ENCODE data around the gene OR8G5.

OR8G5 gene

DNA sequence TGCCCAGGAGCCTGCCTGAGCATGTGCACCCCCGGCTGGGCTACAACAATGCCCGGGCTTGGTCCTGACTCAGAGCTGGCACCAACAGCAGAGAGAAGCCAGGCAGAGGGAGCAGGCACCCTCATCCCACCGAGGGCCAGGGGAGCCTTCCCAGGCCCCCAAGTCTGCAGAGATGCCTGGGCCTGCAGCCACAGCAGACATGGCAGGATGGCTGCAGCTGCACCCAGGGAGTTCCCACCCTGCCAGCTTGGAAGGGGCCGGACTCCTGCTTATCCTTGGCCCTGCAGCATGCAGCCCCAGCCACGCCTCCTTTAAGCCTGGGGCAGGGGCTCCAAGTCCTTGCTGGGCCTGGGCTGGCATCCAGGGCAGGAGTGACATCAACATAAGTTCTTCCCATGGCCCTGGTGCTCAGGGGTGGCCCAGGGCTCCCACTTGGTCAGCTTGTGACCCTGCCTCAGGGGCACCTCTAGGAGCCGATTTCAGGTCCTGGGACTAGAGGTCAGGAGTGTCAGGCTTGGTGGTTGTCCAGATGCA lies 46.3 kb upstream of the OR8G5 start:
- no peak for TF ChIP-seq ESRRG (CRISPR knock-in tag; IDR thresholded peaks at IDR 0.05)
- no peak for TF ChIP-seq ZFP3 (CRISPR knock-in tag; IDR thresholded peaks at IDR 0.05)
- no peak for TF ChIP-seq ZC3H10 (CRISPR knock-in tag; IDR thresholded peaks at IDR 0.05)
- no peak for TF ChIP-seq ISL1 (CRISPR knock-in tag; IDR thresholded peaks at IDR 0.05)
- TF ChIP-seq TCF4 (CRISPR knock-in tag; IDR thresholded peaks at IDR 0.05; ENCODE audit: borderline replicate concordance), result no peak
- no peak for TF ChIP-seq OSR1 (CRISPR knock-in tag; IDR thresholded peaks at IDR 0.05)
- no peak for TF ChIP-seq RARB (CRISPR knock-in tag; IDR thresholded peaks at IDR 0.05)
- no peak for ATAC-seq

DNA sequence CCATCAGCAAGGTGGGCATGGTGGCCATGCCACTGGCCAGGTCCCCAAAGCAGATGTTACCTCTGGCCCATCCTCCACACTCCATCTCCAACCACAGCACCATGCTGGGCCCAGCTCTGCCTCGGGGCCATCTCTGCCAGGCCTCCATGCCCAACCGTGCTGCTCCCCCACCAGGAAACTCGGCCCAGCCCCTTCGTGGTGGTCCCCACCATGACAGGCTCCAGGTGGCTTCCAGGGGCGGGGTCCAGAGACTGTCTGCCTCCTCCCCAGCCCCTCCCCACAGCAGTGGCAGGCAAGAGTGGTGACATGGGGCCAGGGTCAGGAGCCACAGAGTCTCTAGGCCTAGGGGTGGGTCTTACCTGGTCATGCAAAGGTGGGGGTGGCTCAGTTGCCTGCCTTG lies 45.8 kb upstream of the OR8G5 start:
- ATAC-seq, result no peak
- TF ChIP-seq, protein P1, sequence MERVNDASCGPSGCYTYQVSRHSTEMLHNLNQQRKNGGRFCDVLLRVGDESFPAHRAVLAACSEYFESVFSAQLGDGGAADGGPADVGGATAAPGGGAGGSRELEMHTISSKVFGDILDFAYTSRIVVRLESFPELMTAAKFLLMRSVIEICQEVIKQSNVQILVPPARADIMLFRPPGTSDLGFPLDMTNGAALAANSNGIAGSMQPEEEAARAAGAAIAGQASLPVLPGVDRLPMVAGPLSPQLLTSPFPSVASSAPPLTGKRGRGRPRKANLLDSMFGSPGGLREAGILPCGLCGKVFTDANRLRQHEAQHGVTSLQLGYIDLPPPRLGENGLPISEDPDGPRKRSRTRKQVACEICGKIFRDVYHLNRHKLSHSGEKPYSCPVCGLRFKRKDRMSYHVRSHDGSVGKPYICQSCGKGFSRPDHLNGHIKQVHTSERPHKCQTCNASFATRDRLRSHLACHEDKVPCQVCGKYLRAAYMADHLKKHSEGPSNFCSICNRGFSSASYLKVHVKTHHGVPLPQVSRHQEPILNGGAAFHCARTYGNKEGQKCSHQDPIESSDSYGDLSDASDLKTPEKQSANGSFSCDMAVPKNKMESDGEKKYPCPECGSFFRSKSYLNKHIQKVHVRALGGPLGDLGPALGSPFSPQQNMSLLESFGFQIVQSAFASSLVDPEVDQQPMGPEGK (CRISPR knock-in tag; IDR thresholded peaks at IDR 0.05; ENCODE audit: borderline replicate concordance), result no peak
- TF ChIP-seq CSDC2 (CRISPR knock-in tag; IDR thresholded peaks at IDR 0.05) (no peak), OSR1 (CRISPR knock-in tag; IDR thresholded peaks at IDR 0.05) (no peak), ZFP30 (CRISPR knock-in tag; IDR thresholded peaks at IDR 0.05) (no peak), RARB (CRISPR knock-in tag; IDR thresholded peaks at IDR 0.05) (no peak), GLIS3 (CRISPR knock-in tag; IDR thresholded peaks at IDR 0.05) (no peak), SNAI2 (CRISPR knock-in tag; IDR thresholded peaks at IDR 0.05) (no peak)
- TF ChIP-seq, protein P2, sequence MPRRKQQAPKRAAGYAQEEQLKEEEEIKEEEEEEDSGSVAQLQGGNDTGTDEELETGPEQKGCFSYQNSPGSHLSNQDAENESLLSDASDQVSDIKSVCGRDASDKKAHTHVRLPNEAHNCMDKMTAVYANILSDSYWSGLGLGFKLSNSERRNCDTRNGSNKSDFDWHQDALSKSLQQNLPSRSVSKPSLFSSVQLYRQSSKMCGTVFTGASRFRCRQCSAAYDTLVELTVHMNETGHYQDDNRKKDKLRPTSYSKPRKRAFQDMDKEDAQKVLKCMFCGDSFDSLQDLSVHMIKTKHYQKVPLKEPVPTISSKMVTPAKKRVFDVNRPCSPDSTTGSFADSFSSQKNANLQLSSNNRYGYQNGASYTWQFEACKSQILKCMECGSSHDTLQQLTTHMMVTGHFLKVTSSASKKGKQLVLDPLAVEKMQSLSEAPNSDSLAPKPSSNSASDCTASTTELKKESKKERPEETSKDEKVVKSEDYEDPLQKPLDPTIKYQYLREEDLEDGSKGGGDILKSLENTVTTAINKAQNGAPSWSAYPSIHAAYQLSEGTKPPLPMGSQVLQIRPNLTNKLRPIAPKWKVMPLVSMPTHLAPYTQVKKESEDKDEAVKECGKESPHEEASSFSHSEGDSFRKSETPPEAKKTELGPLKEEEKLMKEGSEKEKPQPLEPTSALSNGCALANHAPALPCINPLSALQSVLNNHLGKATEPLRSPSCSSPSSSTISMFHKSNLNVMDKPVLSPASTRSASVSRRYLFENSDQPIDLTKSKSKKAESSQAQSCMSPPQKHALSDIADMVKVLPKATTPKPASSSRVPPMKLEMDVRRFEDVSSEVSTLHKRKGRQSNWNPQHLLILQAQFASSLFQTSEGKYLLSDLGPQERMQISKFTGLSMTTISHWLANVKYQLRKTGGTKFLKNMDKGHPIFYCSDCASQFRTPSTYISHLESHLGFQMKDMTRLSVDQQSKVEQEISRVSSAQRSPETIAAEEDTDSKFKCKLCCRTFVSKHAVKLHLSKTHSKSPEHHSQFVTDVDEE (CRISPR knock-in tag; IDR thresholded peaks at IDR 0.05), result no peak

DNA sequence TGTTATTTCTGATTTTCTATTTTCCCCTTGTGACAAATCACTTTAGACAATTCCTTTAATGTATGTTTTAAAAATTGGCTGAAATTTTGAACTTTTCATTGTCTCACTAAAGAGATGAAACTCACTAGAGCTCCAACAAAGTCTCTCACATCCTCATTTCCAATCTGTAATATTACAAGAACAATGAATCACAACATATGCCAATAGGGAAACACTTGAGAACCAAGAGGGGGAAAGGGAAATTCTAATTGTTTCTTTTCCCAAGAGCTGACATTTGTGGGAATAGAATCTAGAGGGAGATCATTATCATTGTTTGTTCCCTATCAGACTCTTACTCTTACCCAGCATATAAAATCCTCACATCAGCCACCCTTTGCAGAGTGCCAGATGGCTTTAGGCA lies 44.9 kb upstream of the OR8G5 start:
- TF ChIP-seq, protein P3, sequence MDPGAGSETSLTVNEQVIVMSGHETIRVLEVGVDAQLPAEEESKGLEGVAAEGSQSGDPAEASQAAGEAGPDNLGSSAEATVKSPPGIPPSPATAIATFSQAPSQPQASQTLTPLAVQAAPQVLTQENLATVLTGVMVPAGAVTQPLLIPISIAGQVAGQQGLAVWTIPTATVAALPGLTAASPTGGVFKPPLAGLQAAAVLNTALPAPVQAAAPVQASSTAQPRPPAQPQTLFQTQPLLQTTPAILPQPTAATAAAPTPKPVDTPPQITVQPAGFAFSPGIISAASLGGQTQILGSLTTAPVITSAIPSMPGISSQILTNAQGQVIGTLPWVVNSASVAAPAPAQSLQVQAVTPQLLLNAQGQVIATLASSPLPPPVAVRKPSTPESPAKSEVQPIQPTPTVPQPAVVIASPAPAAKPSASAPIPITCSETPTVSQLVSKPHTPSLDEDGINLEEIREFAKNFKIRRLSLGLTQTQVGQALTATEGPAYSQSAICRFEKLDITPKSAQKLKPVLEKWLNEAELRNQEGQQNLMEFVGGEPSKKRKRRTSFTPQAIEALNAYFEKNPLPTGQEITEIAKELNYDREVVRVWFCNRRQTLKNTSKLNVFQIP (CRISPR knock-in tag; IDR thresholded peaks at IDR 0.05; ENCODE audit: borderline replicate concordance, low read depth), result no peak
- TF ChIP-seq ESRRG (CRISPR knock-in tag; IDR thresholded peaks at IDR 0.05), result no peak
- TF ChIP-seq ZNF565 (CRISPR knock-in tag; conservative IDR thresholded peaks at IDR 0.05; ENCODE audit: low read depth), result no peak
- TF ChIP-seq, protein P4, sequence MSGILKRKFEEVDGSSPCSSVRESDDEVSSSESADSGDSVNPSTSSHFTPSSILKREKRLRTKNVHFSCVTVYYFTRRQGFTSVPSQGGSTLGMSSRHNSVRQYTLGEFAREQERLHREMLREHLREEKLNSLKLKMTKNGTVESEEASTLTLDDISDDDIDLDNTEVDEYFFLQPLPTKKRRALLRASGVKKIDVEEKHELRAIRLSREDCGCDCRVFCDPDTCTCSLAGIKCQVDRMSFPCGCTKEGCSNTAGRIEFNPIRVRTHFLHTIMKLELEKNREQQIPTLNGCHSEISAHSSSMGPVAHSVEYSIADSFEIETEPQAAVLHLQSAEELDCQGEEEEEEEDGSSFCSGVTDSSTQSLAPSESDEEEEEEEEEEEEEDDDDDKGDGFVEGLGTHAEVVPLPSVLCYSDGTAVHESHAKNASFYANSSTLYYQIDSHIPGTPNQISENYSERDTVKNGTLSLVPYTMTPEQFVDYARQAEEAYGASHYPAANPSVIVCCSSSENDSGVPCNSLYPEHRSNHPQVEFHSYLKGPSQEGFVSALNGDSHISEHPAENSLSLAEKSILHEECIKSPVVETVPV (CRISPR knock-in tag; IDR thresholded peaks at IDR 0.05), result no peak
- no peak for TF ChIP-seq ARNTL (CRISPR knock-in tag; IDR thresholded peaks at IDR 0.05; ENCODE audit: borderline replicate concordance, low read depth)
- TF ChIP-seq, protein P5, sequence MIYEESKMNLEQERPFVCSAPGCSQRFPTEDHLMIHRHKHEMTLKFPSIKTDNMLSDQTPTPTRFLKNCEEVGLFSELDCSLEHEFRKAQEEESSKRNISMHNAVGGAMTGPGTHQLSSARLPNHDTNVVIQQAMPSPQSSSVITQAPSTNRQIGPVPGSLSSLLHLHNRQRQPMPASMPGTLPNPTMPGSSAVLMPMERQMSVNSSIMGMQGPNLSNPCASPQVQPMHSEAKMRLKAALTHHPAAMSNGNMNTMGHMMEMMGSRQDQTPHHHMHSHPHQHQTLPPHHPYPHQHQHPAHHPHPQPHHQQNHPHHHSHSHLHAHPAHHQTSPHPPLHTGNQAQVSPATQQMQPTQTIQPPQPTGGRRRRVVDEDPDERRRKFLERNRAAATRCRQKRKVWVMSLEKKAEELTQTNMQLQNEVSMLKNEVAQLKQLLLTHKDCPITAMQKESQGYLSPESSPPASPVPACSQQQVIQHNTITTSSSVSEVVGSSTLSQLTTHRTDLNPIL (CRISPR knock-in tag; IDR thresholded peaks at IDR 0.05; ENCODE audit: low read depth), result no peak
- TF ChIP-seq, protein P2 (CRISPR knock-in tag; IDR thresholded peaks at IDR 0.05), result no peak
- TF ChIP-seq, protein P1 (CRISPR knock-in tag; IDR thresholded peaks at IDR 0.05; ENCODE audit: borderline replicate concordance), result no peak
- TF ChIP-seq TOX (CRISPR knock-in tag; IDR thresholded peaks at IDR 0.05; ENCODE audit: borderline replicate concordance), result no peak
- no peak for TF ChIP-seq TCF4 (CRISPR knock-in tag; IDR thresholded peaks at IDR 0.05; ENCODE audit: borderline replicate concordance)
- no peak for TF ChIP-seq RARB (CRISPR knock-in tag; IDR thresholded peaks at IDR 0.05)
- TF ChIP-seq BACH2 (CRISPR knock-in tag; IDR thresholded peaks at IDR 0.05; ENCODE audit: borderline replicate concordance), result no peak
- TF ChIP-seq ZFP3 (CRISPR knock-in tag; IDR thresholded peaks at IDR 0.05), result no peak
- TF ChIP-seq PPARA (CRISPR knock-in tag; IDR thresholded peaks at IDR 0.05; ENCODE audit: borderline replicate concordance), result no peak
- TF ChIP-seq ZNF70 (CRISPR knock-in tag; IDR thresholded peaks at IDR 0.05), result no peak
- no peak for TF ChIP-seq ISL1 (CRISPR knock-in tag; IDR thresholded peaks at IDR 0.05)
- ATAC-seq, result no peak

Measured in SK-N-SH treated with all-trans-retinoic acid at 6 μM for 48 hours (cell line).